GM12872 (cell line): ENCODE data around the gene ICOS.

ENCODE experiments used
- TF ChIP-seq, protein P1 (sequence below): IDR thresholded peaks from 3 replicates; pipeline ENCODE4 v1.5.1; 2011; ENCODE audit warnings: low read depth, mild to moderate bottlenecking, low read length, moderate library complexity; ENCODE audit not compliant: insufficient read depth

ICOS gene, protein sequence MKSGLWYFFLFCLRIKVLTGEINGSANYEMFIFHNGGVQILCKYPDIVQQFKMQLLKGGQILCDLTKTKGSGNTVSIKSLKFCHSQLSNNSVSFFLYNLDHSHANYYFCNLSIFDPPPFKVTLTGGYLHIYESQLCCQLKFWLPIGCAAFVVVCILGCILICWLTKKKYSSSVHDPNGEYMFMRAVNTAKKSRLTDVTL

DNA sequence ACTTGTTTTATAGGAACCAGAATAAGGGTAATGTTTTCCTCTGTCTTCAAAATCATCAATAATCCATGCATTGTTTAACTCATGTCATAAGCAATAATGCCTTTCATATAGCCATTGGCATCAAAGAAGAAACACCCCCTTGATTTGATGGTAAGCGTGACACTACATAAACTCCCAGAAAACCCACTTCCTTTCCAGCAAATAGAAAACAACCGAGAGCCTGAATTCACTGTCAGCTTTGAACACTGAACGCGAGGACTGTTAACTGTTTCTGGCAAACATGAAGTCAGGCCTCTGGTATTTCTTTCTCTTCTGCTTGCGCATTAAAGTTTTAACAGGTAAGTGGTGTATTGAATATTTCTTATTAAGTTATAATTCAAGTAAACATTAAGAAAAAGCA is at the start of gene ICOS:
Gene ICOS (plus strand): TSS at position 229 of the 400 bp plus-strand sequence. CDS start 52 bp downstream, at position 281.
- TF ChIP-seq, protein P1, sequence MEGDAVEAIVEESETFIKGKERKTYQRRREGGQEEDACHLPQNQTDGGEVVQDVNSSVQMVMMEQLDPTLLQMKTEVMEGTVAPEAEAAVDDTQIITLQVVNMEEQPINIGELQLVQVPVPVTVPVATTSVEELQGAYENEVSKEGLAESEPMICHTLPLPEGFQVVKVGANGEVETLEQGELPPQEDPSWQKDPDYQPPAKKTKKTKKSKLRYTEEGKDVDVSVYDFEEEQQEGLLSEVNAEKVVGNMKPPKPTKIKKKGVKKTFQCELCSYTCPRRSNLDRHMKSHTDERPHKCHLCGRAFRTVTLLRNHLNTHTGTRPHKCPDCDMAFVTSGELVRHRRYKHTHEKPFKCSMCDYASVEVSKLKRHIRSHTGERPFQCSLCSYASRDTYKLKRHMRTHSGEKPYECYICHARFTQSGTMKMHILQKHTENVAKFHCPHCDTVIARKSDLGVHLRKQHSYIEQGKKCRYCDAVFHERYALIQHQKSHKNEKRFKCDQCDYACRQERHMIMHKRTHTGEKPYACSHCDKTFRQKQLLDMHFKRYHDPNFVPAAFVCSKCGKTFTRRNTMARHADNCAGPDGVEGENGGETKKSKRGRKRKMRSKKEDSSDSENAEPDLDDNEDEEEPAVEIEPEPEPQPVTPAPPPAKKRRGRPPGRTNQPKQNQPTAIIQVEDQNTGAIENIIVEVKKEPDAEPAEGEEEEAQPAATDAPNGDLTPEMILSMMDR: no peak

DNA sequence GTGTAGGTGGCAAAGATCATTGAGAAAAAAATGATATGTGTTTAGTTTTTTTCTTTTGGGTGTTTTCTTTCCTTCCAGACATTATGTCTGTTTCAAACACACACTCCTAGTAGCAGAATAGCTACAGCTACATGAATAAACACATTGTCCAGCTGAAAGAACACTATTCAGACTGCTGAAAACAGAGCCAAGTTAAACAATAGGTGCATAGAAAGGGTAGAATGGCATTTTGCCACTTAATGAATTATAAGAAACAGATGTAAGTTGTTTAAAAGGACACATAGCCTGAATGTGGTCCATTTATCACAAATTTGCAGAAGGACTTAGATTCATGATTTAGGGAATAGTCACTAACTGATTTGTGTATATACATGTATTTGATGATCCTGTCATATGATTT is 48.9 kb upstream of the ICOS start:
- TF ChIP-seq, protein P1: no peak

DNA sequence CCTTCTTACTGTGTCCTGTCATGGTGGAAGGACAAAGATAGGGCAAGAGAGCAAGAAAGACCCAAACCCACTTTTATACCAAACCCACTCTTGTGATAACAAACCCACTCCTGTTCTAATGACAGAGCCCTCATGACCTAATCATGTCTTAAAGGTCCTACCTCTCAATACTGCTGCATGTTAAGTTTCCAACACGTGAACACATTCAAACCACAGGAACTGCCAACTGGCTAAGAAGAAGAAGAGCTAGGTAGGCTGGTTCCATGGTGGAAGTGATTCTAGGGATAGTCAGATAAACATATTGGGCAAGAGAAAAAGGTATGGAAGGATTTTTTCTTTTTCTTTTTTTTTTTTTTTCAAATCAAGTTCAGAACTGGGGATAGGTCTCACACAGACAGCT is 47.0 kb upstream of the ICOS start:
- TF ChIP-seq, protein P1: no peak

DNA sequence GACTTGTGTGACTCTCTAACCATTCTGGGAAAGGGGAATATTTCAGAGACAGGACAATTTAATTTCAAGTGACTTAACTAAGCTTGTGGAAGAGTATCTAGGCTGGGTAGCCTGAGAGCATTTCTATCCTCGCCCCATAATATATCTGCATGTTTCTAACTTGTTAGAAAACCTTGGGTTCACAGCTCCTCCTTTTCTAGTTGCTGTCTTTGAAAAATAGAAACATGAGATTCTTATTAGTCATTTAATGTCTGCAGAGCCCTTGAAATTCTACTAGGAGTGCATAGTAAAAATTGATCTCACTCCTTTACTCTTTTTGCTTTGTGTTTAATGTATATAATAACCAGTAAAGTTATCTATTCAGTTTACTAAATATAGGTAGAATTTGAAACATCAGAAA is 46.6 kb upstream of the ICOS start:
- TF ChIP-seq, protein P1: no peak

DNA sequence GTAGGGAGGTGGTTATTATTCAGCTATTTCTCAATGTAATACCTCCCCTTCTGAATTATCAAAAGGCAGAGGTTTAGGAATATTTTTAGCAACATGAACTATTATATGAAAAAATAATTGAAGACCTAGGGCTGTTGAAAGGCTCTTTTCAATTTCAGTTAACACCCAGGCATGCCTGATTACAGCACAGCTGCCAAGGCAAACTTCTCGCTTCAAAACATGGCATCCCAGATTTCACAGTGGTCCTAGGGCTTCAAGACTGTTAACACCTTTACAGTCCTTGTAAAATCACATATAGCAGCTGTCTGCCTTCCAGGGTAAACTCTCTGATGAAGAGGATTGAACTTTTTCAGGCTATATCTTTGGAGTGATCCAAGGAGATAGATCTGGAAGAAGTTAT is 45.8 kb upstream of the ICOS start:
- TF ChIP-seq, protein P1: no peak

DNA sequence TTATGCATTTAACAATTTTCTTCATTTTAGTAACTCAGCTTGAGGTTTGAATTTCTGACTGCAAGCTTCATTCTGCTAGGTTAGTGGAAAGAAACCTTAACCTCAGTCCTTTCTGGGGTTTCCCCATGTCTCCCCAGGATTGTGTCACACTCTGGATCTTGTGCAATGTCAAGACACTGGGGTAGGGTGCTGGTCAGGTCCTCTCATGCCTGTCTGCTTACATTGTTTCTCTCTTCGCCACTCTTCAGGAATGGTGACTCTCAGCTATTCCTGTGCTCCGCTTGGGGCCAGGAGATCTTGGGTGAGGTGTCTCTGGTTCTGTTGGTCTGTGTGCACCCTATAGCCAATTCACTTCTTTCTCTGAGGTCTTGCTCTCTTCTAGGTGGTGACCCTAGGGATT is 45.1 kb upstream of the ICOS start:
- TF ChIP-seq, protein P1: no peak

DNA sequence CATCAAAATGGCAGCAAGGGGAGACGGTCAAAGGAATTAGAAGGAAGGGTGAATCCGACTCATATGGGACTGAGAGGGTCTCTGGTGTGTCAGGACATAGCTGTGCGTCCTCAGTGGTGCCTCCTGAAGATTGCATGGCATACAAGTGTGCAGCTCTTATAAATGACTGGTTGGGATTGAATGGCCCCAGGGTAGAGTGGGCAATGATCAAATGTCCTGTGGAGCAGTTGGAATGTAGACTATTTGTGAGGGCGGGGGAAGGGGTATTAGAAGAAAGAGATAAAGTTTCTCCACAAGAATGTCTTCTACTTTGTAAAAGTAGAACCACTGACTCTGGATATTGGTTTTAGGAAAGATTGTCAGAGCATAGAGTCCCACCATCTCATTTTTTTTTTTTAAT is 44.4 kb upstream of the ICOS start:
- TF ChIP-seq, protein P1: no peak
